CD4-positive, alpha-beta T cell treated with Interleukin-2 at 100 ng/mL for 4 hours (primary cell): ENCODE measurements around the gene TCHH.
"Not testable (repeated sequence)": the region's sequence is repeated elsewhere in the genome, so short reads cannot be mapped to it uniquely, and the experiment has no call there.

Experiments
- DNase-seq: peaks from one replicate; pipeline ENCODE4 v3.0.0-alpha.2; 2020; ENCODE audit warnings: low spot score

TCHH gene

GRCh38 chr1:152115344-152115743 lies at the start of gene TCHH:
Gene TCHH, minus strand, starts transcription at chr1:152115444. Its CDS starts 1,364 bp downstream, at chr1:152114080.
- no peak for DNase-seq

DNA sequence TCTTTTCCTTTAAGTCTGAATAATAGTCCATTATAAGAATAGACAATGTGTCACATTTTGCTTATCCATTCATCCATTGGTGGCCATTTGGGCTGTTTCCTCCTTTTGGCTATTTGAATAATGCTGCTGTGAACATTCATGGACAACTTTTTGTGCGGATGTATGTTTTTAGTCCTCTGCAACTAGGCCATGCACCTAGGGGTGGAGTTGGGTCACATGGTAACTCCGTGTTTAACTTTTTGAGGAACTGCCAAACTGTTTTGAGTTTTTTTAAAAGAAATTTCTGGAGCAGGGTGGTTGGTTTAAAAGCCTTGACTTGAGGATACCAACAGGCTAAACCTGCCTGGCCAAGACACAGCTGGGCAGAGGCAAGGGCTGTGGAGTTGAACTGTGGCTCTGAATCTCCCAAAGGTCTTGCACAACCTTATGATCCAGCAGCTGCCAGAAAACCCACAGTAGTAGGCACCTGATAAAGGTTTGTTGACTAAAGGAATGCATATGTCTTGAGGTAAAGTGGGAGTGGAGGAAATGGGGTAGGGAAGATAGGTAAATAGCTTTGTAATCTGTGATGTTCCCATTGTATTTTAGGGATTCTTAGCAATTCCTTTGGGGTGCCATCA lies 49.4 kb upstream of the TCHH start:
- DNase-seq, result no peak

DNA sequence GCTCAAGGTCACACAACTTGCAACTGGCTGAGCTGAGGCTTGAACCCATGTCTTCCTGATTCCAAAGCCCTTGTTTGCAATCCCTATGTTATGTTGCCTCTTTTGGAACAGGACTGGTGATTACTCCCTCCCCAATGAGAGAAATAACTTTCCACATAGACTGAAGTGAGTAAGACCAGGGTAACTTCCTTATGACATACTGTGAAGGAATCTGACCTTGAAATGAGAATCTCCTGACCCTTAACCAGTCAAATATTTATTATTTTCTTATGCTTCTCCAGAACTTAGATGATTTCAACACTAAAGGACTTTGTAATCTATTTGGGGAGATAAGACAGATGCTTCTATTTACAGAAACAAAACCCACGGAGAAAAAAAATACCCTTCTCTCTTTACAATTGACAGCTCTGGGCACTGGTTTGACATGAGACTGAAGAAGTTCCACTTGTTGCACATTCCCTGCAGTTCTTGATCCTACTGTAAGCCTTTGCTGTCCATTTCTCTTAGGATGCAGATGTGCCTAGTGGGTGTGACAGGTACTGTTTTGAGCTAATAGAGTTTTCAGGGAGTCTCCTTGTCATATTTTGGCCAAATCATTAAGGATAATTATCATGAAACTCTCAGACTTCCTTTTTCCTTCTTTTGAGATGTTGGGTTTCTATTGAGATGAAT lies 47.7 kb upstream of the TCHH start:
- DNase-seq, result no peak

GRCh38 chr1:152160576-152160975 lies 45.3 kb upstream of the TCHH start:
- peak; percentile 3 for DNase-seq

- DNase-seq, result no peak
Measured at GRCh38 chr1:152159144-152159543, 43.9 kb upstream of the TCHH start, which contains the start of gene RPTN. Gene RPTN, minus strand, starts transcription at chr1:152159228. Its CDS starts 1,339 bp downstream, at chr1:152157889.

DNA sequence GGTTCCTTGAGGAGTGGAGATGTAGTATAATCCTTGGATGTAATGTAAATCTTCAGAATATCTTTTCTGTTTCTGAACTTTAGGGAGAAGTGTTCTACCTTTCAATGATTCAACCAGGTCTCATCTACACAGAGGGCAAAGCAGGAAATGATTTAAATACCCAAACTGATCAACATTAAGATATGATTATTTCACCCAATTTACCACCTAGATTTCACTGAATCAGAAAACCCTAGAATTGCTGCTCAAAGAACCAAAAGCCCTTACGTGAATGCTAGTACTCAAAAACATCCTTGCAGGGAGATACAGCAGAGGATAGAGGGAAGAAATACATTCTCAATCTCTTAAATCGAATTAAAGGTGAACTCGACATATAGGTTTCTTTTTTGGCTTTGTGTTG lies 38.8 kb upstream of the TCHH start:
- DNase-seq, result no peak

GRCh38 chr1:152151646-152152045 lies 36.4 kb upstream of the TCHH start:
- no peak for DNase-seq

- DNase-seq, result no peak
Measured at GRCh38 chr1:152148981-152149380, 33.7 kb upstream of the TCHH start.

DNA sequence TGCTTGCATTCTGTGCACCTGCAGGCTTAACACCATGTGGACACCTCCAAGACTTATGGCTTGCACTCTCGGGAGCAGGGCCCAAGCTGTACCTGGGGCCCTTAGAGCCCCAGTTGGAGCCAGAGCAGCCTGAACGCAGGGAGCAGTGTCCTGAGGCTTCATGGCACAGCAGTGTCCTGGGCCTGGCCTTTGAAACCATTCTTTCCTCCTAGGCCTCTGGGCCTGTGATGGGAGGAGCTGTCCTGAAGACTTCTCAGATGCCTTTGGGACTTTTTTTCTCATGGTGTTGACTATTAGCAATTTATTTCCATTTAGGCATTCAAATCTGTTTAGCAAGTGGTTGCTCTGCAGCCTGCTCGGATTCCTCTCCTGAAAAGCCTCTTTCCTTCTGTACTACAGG lies 32.8 kb upstream of the TCHH start:
- no peak for DNase-seq

GRCh38 chr1:152145769-152146168 lies 30.5 kb upstream of the TCHH start:
- no peak for DNase-seq

DNA sequence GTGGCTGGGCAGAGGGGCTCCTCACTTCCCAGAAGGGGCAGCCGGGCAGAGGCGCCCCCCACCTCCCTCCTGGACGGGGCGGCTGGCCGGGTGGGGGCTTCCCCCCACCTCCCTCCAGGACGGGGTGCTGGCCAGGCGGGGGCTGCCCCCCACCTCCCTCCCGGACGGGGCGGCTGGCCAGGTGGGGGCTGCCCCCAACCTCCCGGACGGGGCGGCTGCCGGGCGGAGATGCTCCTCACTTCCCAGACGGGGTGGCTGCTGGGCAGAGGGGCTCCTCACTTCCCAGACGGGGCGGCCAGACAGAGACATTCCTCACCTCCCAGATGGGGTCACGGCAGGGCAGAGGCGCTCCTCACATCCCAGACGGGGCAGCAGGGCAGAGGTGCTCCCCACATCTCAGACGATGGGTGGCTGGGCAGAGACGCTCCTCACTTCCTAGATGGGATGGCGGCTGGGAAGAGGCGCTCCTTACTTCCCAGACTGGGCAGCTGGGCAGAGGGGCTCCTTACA lies 29.5 kb upstream of the TCHH start:
- DNase-seq, result not testable (repeated sequence)

DNA sequence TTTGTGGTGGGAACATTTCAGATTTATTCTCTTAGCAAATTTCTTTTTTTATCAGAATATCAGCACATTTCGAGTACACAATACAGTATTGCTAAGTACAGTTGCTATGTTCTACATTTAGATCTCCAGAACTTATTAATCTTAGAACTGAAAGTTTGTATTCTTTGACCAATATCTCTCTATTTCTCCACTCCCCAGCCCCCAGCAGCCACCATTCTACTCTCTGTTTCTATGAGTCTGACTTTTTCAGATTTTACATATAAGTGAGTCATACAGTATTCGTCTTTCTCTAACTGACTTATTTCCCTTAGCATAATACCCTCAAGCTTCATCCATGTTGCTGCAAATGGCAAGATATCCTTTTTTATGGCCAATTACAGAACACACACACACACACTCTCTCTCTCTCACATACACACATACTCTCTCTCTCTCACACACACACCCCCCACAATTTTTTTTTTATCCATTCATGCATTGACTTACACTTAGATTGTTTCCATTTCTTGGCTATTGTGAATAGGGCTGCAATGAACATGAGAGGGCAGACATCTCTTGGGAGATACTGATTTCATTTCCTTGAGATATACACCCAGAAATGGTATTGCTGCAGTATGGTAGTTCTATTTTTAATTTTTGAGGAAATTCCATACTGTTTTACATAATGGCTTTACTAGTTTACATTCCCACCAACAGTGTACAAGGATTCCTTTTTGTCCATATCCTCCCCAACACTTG lies 28.1 kb upstream of the TCHH start:
- no peak for DNase-seq

DNA sequence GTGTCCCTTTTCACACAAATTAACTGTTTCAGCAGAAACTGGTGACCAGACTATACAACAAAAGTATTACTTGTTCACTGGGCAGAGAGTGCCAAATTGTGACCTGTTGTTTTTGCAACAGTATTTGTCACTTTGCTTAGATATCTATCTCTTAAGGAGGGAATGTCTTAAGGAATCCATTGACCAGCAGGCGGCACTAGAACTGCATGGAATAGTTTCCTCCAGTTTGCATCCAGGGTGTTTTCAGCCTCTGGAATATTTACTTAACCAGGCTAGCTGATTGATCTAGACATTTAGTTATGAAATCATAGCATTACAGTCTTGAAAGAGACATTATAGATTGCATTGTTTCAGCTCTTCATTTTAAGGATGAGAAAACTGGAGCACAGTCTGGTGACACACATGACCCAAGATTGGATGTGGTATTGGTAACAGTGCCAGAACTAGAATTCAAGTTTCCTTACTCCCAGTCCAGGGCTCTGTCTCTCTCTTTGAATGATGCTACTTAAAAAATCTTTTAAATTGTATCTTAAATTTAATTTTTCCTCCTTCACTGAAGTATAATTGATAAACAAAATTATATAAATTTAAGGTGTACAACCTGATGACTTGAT lies 26.8 kb upstream of the TCHH start:
- DNase-seq, result peak; percentile 14

DNA sequence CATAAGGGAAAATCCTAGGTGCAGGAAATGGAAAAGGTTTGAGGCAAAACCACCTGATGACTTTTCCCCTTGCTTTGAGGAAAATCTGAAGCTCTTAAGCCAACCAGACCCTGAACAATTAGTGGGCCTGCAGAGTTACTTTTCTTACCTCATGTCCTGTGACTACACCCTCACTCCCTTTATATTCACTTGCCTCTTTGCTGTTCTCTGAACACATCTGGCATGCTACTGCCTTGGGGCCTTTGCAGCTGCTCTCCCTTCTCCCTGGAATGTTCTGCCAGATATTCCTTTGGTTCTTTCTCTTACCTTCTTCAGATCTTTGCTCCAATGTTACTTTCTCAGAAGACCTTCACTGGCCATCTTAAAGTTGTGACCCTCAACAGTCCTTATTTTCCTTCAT lies 22.0 kb upstream of the TCHH start:
- DNase-seq, result no peak

DNA sequence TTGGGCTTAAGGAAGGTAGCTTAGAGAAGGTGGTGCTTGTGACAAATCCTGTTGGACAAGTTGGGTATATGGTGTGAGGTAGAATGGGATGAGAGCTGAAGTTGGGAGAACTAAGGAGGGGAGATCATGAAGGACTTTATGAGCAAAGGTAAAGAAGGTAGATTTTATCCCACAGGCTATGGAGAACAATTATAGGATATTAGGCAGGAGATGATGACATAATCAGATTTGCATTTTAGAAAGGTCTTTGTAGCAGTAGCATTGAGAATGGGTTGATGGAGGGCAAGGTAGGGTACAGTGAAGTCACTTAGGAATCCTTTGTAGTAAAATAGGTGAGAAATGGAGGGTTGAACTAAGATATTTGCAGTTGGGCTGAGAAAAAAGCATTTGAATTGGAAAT lies 14.9 kb upstream of the TCHH start:
- DNase-seq, result no peak

GRCh38 chr1:152127673-152128072 lies 12.4 kb upstream of the TCHH start:
- no peak for DNase-seq

DNA sequence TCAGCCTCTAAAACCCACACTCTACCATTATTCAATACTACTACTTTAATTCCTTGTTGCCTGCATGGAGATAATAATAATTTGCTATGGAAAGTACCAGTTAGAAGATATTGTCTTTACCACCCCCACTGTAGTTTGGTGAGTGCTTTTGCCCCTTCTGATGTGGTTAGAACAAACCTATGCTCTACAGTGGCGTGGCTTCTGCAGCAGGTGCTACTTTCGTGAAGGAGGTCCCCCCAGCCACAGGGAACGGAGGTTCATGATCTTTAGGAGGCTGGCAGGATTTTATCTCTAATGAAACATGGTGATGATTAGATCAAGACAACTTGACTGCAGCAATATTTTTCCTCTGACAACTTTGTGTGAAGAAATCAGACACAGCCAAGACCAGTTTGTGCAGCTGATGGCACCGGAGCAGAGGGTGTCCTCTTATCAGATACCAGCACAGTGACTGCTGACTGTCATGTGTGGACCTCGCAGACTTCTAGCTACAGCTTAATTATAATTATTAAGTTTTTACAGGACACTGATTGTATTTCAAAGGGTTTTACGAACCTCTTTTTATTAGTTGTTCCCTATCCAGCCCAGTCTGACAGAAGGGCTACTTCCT lies 10.7 kb upstream of the TCHH start:
- DNase-seq, result no peak

DNA sequence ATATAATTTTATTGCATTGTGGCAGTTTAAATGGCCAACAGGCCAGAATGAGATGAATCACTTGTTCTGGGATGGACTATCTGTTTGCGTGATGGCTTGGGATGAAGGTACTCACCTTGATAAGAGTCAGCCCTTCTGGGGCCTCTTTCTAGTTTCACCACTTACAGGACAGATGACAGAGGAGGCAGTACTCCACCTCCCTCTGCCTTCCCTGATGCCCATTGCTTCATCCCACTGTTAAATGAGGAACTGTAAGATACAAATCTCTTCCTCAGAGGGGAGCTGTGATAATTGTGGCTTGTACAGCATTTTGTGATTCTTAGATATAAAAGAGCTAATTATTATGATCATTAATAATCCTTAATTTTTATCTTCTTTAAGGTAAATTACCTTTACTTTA lies 3.7 kb upstream of the TCHH start:
- DNase-seq, result no peak

- DNase-seq, result no peak
Measured at GRCh38 chr1:152112885-152113432, 2.3 kb downstream of the TCHH start.

DNA sequence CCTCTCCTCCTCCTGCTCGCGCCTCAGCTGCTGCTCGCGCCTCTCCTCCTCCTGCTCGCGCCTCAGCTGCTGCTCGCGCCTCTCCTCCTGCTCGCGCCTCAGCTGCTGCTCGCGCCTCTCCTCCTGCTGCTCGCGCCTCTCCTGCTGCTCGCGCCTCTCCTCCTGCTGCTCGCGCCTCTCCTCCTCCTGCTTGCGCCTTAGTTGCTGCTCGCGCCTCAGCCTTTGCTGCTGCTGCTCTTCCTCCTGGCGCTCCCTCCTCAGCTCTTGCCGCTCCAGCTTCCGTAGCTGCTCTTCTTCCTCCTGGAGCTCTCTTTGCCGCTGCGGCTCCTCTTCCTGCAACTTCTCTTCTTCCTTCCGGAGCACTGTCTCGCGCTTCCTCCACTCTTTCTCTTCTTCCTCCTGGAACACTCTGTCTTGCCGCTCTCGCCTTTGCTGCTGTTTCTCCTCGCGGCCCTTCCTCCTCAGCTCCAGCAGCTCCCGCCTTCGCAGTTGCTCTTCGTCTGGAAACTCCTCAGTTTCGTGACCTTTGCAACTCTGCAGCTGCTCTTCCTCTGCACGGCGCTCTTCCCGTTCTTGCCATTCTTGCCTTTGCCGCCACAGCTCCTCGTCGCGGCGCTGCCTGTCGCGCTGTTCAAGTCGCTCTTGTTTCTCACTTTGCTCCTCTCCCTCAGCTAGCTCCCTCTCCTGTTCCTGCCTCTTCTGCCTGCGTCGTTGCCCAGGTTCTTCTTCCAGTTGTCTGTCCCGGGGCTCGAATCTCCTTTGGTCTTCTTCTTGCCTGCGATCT lies 3.0 kb downstream of the TCHH start:
- no peak for DNase-seq

DNA sequence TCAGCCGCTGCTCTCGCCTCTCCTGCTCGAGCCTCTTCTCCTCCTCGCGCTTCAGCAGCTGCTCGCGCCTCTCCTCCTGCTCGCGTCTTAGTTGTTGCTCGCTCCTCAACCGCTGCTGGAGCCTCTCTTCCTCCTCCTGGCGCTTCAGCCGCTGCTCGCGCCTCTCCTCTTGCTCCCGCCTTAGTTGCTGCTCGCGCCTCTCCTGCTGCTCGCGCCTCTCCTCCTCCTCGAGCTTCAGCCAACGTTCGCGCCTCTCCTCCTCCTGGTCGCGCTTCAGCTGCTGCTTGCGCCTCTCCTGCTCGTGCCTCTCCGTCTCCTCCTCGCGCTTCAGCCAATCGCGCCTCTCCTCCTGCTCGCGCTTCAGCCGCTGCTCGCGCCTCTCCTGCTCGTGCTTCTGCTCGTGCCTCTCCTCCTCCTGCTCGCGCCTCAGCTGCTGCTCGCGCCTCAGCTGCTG lies 3.7 kb downstream of the TCHH start:
- DNase-seq, result no peak
